Motor neuron (in vitro differentiated cells): ENCODE measurements around the gene APOL2. TPM values are rescaled to one million over a fixed set of nuclear protein-coding genes. Genes with fewer than 3 reads are reported as not detected.
"Not testable (repeated sequence)": the region's sequence is repeated elsewhere in the genome, so short reads cannot be mapped to it uniquely, and the experiment has no call there.

Experiments used
- ATAC-seq, 8 experiments: fragments of 200-7000 bp; cut with Tn5 transposase; replicated peaks in 6 of 8; 2 replicates each; pipeline ENCODE4 v1.8.0; 2021; ENCODE audit warnings: mild to moderate bottlenecking in 8 of 8, moderate library complexity in 8 of 8
- H3K27ac ChIP-seq, 2 donors: fragments of 250-450 bp; sonication (Bioruptor Pico); 2 replicates each; pipeline ENCODE4 v1.9.0; 2021; ENCODE audit warnings: antibody characterized with exemption in 2 of 2, mild to moderate bottlenecking in 2 of 2, moderate library complexity in 1 of 2
- H3K4me1 ChIP-seq, 2 donors: fragments of 250-450 bp; sonication (Bioruptor Pico); replicated peaks in 1 of 2; 2 replicates each; pipeline ENCODE4 v1.6.1; 2021; ENCODE audit warnings: antibody characterized with exemption in 2 of 2, mild to moderate bottlenecking in 2 of 2, moderate library complexity in 1 of 2
- H3K4me3 ChIP-seq, 5 donors: fragments of 250-450 bp; sonication (Bioruptor Pico); 2 replicates each; pipeline ENCODE4 v1.9.0; 2021; ENCODE audit warnings: antibody characterized with exemption in 5 of 5, mild to moderate bottlenecking in 5 of 5, moderate library complexity in 4 of 5
- WGBS, 10 experiments: fragments of 450-650 bp; shearing (Covaris generic); methylation state at CpG; one replicate each; pipeline ENCODE4 v1.0.0; 2022; 5-methylcytosine and 5-hydroxymethylcytosine counted together
- in situ Hi-C, 9 experiments: fragments of 400-800 bp; cut with MboI; loops; one replicate each; pipeline ENCODE4 v1.15.0; 2021; ENCODE audit warnings: low sequenced_read_pairs in 9 of 9, low pct_unique_long_range_greater_than_20kb in 2 of 9; ENCODE audit not compliant: unreplicated experiment in 9 of 9
- total RNA-seq, 8 experiments: library from RNA; unstranded; fragments of 300-600 nt; gene quantifications; 2 replicates each; pipeline versions ENCODE4 v1.2.3 to v1.2.4, GENCODE V29; 2022

Gene APOL2
- total RNA-seq, 8 experiments from 2014 or later: 4.7 to 160 (median 27.8) TPM

DNA sequence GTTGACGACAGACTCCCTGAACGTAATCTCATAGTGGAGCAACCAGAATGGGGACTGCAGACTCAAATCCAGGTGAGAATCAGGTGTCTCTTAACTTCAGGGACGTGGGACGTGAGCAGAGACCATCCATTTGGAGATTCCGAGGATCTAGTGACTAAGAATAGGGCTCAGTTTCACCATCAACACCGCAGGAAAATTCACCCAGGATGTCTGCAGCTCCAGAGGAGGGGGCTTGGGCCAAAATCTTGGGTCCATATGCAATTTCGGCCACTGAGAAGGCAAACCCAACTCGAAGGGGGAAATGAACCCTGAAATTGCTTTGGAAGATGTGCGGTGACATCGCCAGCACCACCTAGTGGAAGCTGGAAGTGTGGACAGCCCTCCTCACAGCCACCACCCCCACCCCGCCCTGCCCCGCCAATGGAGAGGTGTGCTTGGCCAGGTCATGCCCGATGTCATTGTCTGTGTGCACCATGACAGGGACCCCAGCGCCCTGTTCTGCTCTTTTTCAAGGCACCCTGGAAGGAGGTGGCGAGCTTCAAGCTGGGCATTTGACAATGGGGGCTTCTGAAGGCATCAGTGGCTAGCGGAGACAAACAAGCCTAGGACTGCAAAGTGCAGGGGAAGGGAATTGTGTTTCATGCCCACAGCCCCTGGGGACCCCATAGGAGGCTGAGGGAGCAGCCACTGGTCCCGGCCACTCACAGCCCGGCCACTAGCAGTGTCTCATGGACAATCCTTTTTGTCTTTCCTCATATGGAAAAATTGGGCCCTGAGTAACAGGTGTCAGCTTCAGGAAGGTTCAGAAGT is 38.4 kb upstream of the APOL2 start:
- in situ Hi-C loops: loop anchor here in 1 of 9 experiments (10.0 kb wide), 1 partner anchor 83 kb away; no protein-coding TSS in a partner anchor
- peak; percentile 33 to 86 (median 62) for ATAC-seq
- 54 to 80% (median 64%) methylated on average over 1 to 9 of the region's 18 CpGs; no CpG with 5 or more reads in 3 of the 10 experiments for WGBS, 10 experiments
- Histone ChIP-seq H3K27ac (no peak overlapping the region), H3K4me1 (peaks cover 0 to 17% of the 10 kb centered on the region in 2 donors), H3K4me3 (no peak overlapping the region)

DNA sequence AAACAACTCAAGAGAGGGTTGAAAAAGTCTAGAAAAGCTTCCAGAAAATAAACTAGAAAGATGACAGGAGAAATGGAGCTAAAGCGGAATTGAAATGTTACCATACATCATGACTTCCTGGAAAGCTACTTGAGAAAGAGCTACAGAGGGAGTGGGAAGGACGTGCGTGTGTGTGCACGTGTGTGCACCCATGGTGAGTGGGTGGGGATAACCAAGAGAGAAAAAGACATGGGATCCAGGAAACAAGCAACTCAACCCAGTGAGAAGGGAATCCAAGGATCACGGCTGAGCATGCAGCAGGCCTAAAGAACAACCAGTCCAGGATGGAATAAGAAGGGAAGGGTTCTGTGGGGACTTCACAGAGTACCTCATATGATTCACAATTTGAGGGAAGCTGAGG is 35.2 kb upstream of the APOL2 start:
- in situ Hi-C loops: loop anchor here in 1 of 9 experiments (10.0 kb wide), 1 partner anchor 80 kb away; no protein-coding TSS in a partner anchor
- no peak overlapping the region for H3K4me3 ChIP-seq

DNA sequence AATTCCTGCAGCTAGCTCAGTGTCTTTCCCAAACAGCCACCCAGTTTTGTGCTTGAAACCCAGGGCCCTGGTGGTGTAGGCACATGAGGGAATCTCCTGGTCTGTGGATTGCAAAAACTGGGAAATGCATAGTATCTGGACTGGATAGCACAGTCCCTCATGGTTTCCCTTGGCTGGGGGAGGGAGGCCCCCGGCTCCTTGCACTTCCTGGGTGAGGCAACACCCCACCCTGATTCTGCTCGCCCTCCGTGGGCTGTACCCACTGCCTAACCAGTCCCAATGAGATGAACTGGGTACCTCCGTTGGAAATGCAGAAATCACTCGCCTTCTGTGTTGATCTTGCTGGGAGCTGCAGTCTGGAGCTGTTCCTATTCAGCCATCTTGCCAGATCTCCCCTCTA is 32.6 kb upstream of the APOL2 start:
- ATAC-seq, H3K4me1 ChIP-seq, H3K4me3 ChIP-seq, H3K27ac ChIP-seq: not testable (repeated sequence)
- in situ Hi-C loops: loop anchor here in 1 of 9 experiments (10.0 kb wide), 1 partner anchor 77 kb away; no protein-coding TSS in a partner anchor
- WGBS, 10 experiments: 53 to 92% (median 79%) methylated on average over 2 to 4 of the region's 5 CpGs; no CpG with 5 or more reads in 6 of the 10 experiments

More for the DNA sequence above, 35.2 kb upstream of the APOL2 start:
- Histone ChIP-seq H3K4me1 (peaks cover 0 to 3% of the 10 kb centered on the region in 2 donors), H3K27ac (no peak overlapping the region)
- ATAC-seq: no peak
- 36 to 100% (median 78%) methylated on average over 1 to 5 of the region's 5 CpGs for WGBS, 10 experiments

DNA sequence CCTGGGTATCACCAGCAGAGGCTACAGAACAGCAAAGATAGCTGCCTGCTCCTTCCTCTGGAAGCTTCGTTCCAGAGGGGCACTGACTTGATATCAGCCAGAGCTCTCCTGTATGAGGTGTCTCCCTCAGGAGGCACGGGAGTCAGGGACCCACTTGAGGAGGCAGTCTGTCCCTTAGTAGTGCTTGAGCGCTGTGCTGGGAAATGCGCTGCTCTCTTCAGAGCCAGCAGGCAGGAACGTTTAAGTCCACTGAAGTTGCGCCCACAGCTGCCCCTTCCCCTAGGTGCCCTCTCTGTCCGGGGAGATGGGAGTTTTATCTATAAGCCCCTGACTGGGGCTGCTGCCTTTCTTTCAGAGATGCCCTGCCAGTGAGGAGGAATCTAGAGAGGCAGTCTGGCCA is 31.9 kb upstream of the APOL2 start:
- WGBS, 10 experiments: 73 to 100% (median 80%) methylated on average over 1 to 5 of the region's 7 CpGs; no CpG with 5 or more reads in 5 of the 10 experiments
- not testable (repeated sequence) for H3K27ac ChIP-seq, H3K4me3 ChIP-seq, H3K4me1 ChIP-seq, ATAC-seq
- in situ Hi-C loops: loop anchor here in 1 of 9 experiments (10.0 kb wide), 1 partner anchor 76 kb away; no protein-coding TSS in a partner anchor

DNA sequence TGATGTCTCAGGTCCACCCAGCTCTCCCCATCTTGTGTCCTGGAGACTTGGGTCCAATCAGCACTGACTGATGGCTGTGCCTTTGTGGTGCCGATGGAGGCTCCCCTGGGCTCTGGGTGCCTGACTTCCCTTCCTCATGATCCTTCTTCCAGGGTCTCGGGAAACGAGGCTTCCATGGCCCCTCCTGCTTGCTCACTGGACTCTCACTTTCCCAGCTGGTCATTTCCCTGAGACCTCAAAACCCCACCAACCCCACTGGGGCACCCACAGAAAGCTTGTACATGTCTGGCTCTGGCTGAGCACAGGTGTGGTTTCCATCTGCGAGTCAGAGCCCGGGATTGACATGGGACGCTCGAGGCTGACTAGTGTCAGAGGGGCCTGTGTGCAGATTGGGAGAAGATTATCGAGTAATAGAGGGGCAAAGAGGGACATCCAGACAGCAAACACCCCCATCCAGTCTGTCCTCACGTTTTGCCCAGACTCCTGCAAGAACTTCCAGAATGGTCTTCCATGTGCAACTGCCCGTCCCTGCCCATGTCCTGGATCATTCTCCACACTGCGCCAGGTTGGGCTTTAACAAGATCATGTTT is 28.7 kb upstream of the APOL2 start:
- Histone ChIP-seq H3K4me3 (no peak overlapping the region), H3K27ac (no peak overlapping the region), H3K4me1 (peaks cover 0 to 5% of the 10 kb centered on the region in 2 donors)
- WGBS, 10 experiments: 75 to 96% (median 81%) methylated on average over 1 to 4 of the region's 11 CpGs; no CpG with 5 or more reads in 6 of the 10 experiments
- peak in 1 of 8 experiments; percentile 20 for ATAC-seq
- in situ Hi-C loops: no loop called here

DNA sequence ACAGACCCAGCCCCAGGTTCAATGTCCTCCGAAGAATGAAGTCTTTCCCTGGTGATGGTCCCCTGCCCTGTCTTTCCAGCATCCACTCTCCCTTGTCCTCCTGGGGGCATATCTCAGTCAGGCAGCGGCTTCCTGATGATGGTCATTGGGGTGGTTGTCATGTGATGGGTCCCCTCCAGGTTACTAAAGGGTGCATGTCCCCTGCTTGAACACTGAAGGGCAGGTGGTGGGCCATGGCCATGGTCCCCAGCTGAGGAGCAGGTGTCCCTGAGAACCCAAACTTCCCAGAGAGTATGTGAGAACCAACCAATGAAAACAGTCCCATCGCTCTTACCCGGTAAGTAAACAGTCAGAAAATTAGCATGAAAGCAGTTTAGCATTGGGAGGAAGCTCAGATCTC is 27.7 kb upstream of the APOL2 start:
- H3K27ac ChIP-seq: no peak overlapping the region
- no peak overlapping the region for H3K4me3 ChIP-seq
- 80 to 100% (median 100%) methylated on average over 1 of the region's 4 CpGs; no CpG with 5 or more reads in 6 of the 10 experiments for WGBS, 10 experiments
- ATAC-seq: peak in 1 of 8 experiments; percentile 9
- in situ Hi-C loops: no loop called here
- peaks cover 0 to 5% of the 10 kb centered on the region in 2 donors for H3K4me1 ChIP-seq

DNA sequence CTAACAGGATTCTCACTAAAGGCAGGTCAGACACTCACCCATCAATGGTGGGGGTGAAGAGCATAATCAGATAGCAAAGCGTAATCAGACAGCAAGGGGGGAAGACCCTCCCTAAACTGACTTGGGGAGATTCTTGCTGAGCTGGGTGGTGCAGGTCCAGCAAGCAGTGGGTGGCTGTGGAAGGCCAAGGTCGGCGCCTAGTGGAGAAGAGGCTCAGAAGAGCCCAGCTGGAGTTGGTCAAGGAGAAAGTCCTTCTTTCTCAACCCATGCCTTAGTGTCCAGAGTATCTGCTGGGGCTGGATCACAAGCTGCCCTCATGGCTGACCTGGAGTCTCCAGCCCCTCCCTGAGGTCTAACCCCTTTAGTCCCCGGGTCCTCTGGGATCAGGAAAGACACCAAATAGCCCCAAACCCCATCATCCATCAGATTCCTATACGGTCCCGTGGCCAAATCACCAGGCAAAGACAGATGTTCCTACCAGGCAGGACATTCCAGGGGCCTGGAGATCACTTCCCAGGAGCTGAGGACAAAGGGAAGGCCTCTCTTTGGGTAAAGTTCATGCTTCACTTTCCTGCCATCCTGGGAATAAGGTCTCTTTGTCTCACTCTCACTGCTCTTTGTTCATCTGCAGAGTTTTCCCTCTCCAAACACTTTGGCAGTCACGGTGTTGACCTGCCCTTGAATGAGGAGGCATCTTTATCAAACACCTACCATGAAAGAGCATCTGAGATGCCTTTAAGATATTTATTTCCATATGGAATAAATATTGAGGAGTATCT is 24.7 kb upstream of the APOL2 start:
- 32 to 93% (median 75%) methylated on average over 1 to 5 of the region's 7 CpGs; no CpG with 5 or more reads in 6 of the 10 experiments for WGBS, 10 experiments
- peaks cover 7 to 16% of the 10 kb centered on the region in 2 donors for H3K4me1 ChIP-seq
- in situ Hi-C loops, H3K4me3 ChIP-seq, H3K27ac ChIP-seq: not testable (repeated sequence)
- peak in 1 of 8 experiments; percentile 45 for ATAC-seq

DNA sequence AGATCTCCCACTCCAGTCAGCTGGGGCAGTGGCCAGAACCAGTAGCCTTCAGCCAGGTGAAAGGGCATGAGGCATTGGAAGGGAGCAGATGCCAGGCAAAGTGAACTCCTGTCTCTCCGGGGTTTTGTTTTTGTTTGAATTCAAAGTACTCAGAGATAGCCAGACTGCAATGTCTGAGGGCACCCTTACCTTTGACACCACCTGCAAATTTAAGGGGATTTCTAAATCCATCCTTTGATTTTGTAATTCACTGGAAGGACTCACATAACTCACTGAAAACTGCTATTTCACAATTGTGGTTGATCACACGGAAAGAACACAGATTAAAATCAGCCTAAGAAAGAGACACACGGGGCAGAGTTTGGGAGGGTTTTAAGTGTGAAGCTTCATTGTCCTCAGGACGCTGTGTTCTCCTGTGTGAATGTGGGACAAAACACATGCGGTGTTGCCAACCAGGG is 23.9 kb upstream of the APOL2 start:
- peaks cover 11 to 18% of the 10 kb centered on the region in 2 donors for H3K4me1 ChIP-seq
- H3K4me3 ChIP-seq, ATAC-seq, in situ Hi-C loops, H3K27ac ChIP-seq: not testable (repeated sequence)
- 0 to 65% (median 46%) methylated on average over 1 to 5 of the region's 5 CpGs; no CpG with 5 or more reads in 3 of the 10 experiments for WGBS, 10 experiments

DNA sequence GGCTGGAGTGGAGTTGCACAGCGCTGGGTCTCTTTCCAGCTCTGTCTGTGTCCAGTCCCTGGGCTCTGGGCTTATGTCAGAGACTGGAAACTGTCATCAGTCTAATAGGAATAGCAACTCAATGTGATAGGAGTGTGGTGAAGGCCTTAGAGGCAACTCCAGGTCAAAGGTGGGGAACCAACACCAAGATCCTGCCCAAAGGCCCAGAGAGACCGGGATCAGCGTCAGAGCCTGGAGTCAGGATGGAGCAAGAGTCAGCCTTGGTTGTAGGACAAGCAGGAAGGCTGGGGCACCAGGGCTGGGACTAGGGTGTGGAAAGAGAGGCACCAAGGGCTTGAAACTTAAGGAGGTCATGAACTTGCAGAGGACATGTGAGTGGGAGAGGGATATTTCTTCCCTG is 23.0 kb upstream of the APOL2 start:
- H3K27ac ChIP-seq, H3K4me3 ChIP-seq, in situ Hi-C loops, ATAC-seq: not testable (repeated sequence)
- H3K4me1 ChIP-seq: peaks cover 11 to 18% of the 10 kb centered on the region in 2 donors
- 100% methylated on average over 1 of the region's 3 CpGs; no CpG with 5 or more reads in 8 of the 10 experiments for WGBS, 10 experiments

DNA sequence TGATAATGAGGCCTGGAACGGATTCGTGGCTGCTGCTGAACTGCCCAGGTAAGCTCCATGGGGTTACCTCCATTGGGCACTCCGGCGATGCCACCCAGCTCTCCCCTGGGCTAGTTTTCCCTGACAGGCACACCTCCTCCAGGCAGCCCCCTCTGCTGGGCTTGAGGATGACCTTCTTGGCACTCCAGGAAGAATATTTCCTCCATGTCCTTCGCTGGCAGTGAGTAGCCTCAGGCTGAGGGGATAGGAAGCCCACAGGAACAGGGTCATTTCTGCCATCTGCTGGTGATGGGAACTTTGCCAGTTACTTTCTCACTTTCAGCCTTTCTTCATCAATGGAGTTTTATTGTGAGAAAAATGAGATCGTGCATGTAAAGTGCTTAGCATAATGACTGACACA is 22.3 kb upstream of the APOL2 start:
- not testable (repeated sequence) for H3K4me3 ChIP-seq

DNA sequence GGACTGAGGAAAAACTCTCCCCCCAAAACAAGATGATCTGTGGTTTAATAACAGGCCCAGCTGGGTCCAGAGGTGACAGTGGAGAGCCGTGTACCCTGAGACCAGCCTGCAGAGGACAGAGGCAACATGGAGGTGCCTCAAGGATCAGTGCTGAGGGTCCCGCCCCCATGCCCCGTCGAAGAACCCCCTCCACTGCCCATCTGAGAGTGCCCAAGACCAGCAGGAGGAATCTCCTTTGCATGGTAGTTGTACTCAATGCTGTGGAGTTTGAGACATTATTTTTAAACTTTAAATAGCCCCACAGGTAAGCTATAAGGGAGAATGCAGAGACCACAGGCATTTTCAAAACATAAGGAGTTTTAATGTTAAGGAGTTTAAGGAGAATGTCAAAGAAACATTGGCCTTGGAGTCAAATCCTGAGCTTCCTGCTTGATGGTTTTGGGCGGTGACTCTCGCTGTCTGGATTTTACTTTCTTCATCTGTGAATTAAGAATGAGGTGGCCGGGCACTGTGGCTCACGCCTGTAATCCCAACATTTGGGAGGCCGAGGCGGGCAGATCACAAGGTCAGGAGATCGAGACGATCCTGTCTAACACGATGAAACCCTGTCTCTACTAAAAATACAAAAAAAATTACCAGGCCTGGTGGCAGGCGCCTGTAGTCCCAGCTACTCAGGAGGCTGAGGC is 20.4 kb upstream of the APOL2 start:
- H3K27ac ChIP-seq: peak overlapping the region in 1 of 2 donors; percentile 19
- H3K4me3 ChIP-seq: no peak overlapping the region
- in situ Hi-C loops: no loop called here
- peaks cover 13 to 24% of the 10 kb centered on the region in 2 donors for H3K4me1 ChIP-seq
- 53 to 95% (median 80%) methylated on average over 1 to 9 of the region's 14 CpGs; no CpG with 5 or more reads in 2 of the 10 experiments for WGBS, 10 experiments
- ATAC-seq: peak in 5 of 8 experiments; percentile 50 to 64 (median 63)

More for the DNA sequence above, 22.3 kb upstream of the APOL2 start:
- in situ Hi-C loops, ATAC-seq, H3K27ac ChIP-seq: not testable (repeated sequence)
- peaks cover 11 to 18% of the 10 kb centered on the region in 2 donors for H3K4me1 ChIP-seq
- 58 to 89% (median 65%) methylated on average over 2 to 3 of the region's 6 CpGs; no CpG with 5 or more reads in 7 of the 10 experiments for WGBS, 10 experiments
